CD14-positive monocyte (primary cell): Measurements from ENCODE around the gene RRAS. TPM values are rescaled to one million over a fixed set of nuclear protein-coding genes. Genes with fewer than 3 reads are reported as not detected.

ENCODE experiments used
- DNase-seq, 3 donors: peaks; one replicate each; pipeline ENCODE4 v3.0.0-alpha.2; 2011 to 2022
- H2AFZ ChIP-seq: 2 replicates; pipeline ENCODE4 v1.6.0; 2012; ENCODE audit warnings: mild to moderate bottlenecking, low read depth, low read length, inconsistent platforms; ENCODE audit not compliant: insufficient read depth, poor library complexity, severe bottlenecking
- H3K27ac ChIP-seq, 2 donors: 1 replicate in 1 of 2; 2 replicates in 1 of 2; pipeline ENCODE4 v1.5.1; 2012 to 2013; ENCODE audit warnings: low read length in 2 of 2, control low read depth in 1 of 2, inconsistent platforms in 1 of 2, low read depth in 1 of 2, mild to moderate bottlenecking in 1 of 2
- H3K27me3 ChIP-seq, 2 donors: one replicate each; pipeline versions ENCODE4 v1.6.0 to v1.6.1; 2011 to 2013; ENCODE audit warnings: low read length in 2 of 2; ENCODE audit not compliant: control insufficient read depth in 2 of 2, insufficient read depth in 2 of 2
- H3K36me3 ChIP-seq, 2 donors: replicated peaks in 1 of 2; 1 replicate in 1 of 2; 2 replicates in 1 of 2; pipeline versions ENCODE4 v1.5.1 to v1.6.1; 2012 to 2013; ENCODE audit warnings: low read length in 2 of 2, control low read depth in 1 of 2, inconsistent platforms in 1 of 2, mild to moderate bottlenecking in 1 of 2; ENCODE audit not compliant: insufficient read depth in 2 of 2, control insufficient read depth in 1 of 2
- H3K4me1 ChIP-seq, 2 donors: 1 replicate in 1 of 2; 2 replicates in 1 of 2; pipeline versions ENCODE4 v1.5.1 to v1.6.1; 2012 to 2013; ENCODE audit warnings: low read length in 2 of 2, control low read depth in 1 of 2, inconsistent platforms in 1 of 2, mild to moderate bottlenecking in 1 of 2, moderate library complexity in 1 of 2; ENCODE audit not compliant: insufficient read depth in 2 of 2, control insufficient read depth in 1 of 2
- H3K4me2 ChIP-seq: replicated peaks from 2 replicates; pipeline ENCODE3; 2012; ENCODE audit warnings: low read length, moderate library complexity, mild to moderate bottlenecking; ENCODE audit not compliant: poor library complexity, severe bottlenecking; ENCODE audit errors: extremely low read depth
- H3K4me3 ChIP-seq, 3 experiments: fragments of 200-600 bp in 1 of 3; sonication (generic) in 1 of 3; replicated peaks in 1 of 3; 1 replicate in 2 of 3; 2 replicates in 1 of 3; pipeline ENCODE4 v1.5.1; 2011 to 2013; ENCODE audit warnings: low read length in 3 of 3, mild to moderate bottlenecking in 3 of 3, control low read depth in 2 of 3, low read depth in 2 of 3, inconsistent platforms in 1 of 3, moderate library complexity in 1 of 3
- H3K79me2 ChIP-seq: 2 replicates; pipeline ENCODE4 v1.6.0; 2012; ENCODE audit warnings: mild to moderate bottlenecking, control low read depth, inconsistent platforms, low read length, moderate library complexity; ENCODE audit not compliant: insufficient read depth
- H3K9ac ChIP-seq: 2 replicates; pipeline ENCODE4 v1.6.0; 2017; ENCODE audit warnings: low read length, mild to moderate bottlenecking; ENCODE audit not compliant: insufficient read depth, poor library complexity, severe bottlenecking
- H3K9me3 ChIP-seq, 2 donors: replicated peaks in 1 of 2; 1 replicate in 1 of 2; 2 replicates in 1 of 2; pipeline versions ENCODE4 v1.5.1 to v1.6.1; 2012 to 2013; ENCODE audit warnings: low read length in 2 of 2, control low read depth in 1 of 2; ENCODE audit not compliant: control insufficient read depth in 1 of 2, insufficient read depth in 1 of 2
- H4K20me1 ChIP-seq: 2 replicates; pipeline ENCODE4 v1.6.0; 2012; ENCODE audit warnings: mild to moderate bottlenecking, low read length, control low read depth, moderate library complexity; ENCODE audit not compliant: insufficient read depth
- H3K27ac Mint-ChIP-seq, 7 donors: one replicate each; pipeline ENCODE4 v1.8.0; 2020; ENCODE audit warnings: mild to moderate bottlenecking in 7 of 7, mixed read lengths in 7 of 7, moderate library complexity in 6 of 7, inconsistent platforms in 2 of 7
- H3K27me3 Mint-ChIP-seq, 3 donors: one replicate each; pipeline ENCODE4 v1.8.0; 2021 to 2022; ENCODE audit warnings: low read depth in 3 of 3, mild to moderate bottlenecking in 3 of 3, mixed read lengths in 3 of 3, moderate library complexity in 3 of 3, inconsistent platforms in 1 of 3
- H3K36me3 Mint-ChIP-seq, 2 donors: one replicate each; pipeline ENCODE4 v1.8.0; 2020; ENCODE audit warnings: mixed read lengths in 2 of 2, inconsistent platforms in 1 of 2, mild to moderate bottlenecking in 1 of 2
- H3K4me1 Mint-ChIP-seq: one replicate; pipeline ENCODE4 v1.8.0; 2020; ENCODE audit warnings: mild to moderate bottlenecking, mixed read lengths
- H3K4me3 Mint-ChIP-seq, 2 donors: one replicate each; pipeline ENCODE4 v1.8.0; 2020; ENCODE audit warnings: mild to moderate bottlenecking in 2 of 2, mixed read lengths in 2 of 2, moderate library complexity in 1 of 2
- H3K9me3 Mint-ChIP-seq, 7 donors: one replicate each; pipeline ENCODE4 v1.8.0; 2020 to 2022; ENCODE audit warnings: mixed read lengths in 7 of 7, mild to moderate bottlenecking in 6 of 7, moderate library complexity in 6 of 7, inconsistent platforms in 2 of 7
- WGBS: methylation state at CpG from one replicate; pipeline ENCODE4 v1.1.5; 2013; ENCODE audit warnings: missing lambda C conversion rate; ENCODE audit not compliant: insufficient coverage; 5-methylcytosine and 5-hydroxymethylcytosine counted together
- intact Hi-C, 2 donors: fragments of 100-400 bp; cut with micrococcal nuclease; formaldehyde crosslinking; loops; one replicate each; pipeline versions ENCODE4 v1.15.0 to v1.15.1; 2023
- polyA plus RNA-seq, 3 donors: library from polyadenylated mRNA; depleted of rRNA in 1 of 3; unstranded in 2 of 3; stranded (reverse) in 1 of 3; fragments of 300-500 nt in 2 of 3; fragments of >200 nt in 1 of 3; fragmentation: Illumina TruSeq in 2 of 3; gene quantifications; 1 replicate in 2 of 3; 2 replicates in 1 of 3; pipeline ENCODE4 v1.2.3, GENCODE V29; 2012 to 2021
- TF ChIP-seq, protein P1 (sequence below): fragments of 200-600 bp; IDR thresholded peaks from one replicate; pipeline ENCODE4 v1.8.0; 2022; ENCODE audit warnings: antibody characterized with exemption, mild to moderate bottlenecking

RRAS gene
- polyA plus RNA-seq, 3 donors, result 74.9 to 91.7 (median 80.0) TPM

DNA sequence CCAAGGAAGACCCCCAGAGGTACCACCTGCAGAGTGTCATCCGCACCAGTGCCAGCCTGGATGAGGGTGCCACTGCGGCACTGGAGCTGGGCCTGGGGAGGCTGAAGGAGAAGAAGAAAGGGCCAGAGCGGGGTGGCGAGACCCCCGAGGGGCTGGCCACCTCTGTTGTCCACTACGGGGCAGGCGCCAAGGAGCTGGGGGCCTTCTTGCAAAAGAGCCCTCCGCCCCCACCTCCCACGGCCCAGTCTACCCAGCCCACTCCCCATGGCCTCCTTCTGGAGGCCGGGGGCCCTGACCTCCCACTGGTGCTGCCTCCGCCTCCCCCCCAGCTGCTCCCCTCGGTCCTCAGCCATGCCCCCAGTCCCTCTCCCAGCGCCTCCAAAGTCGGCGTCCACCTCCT is 43.5 kb downstream of the RRAS start:
- peaks cover 70% of the 10 kb centered on the region for H3K79me2 ChIP-seq

DNA sequence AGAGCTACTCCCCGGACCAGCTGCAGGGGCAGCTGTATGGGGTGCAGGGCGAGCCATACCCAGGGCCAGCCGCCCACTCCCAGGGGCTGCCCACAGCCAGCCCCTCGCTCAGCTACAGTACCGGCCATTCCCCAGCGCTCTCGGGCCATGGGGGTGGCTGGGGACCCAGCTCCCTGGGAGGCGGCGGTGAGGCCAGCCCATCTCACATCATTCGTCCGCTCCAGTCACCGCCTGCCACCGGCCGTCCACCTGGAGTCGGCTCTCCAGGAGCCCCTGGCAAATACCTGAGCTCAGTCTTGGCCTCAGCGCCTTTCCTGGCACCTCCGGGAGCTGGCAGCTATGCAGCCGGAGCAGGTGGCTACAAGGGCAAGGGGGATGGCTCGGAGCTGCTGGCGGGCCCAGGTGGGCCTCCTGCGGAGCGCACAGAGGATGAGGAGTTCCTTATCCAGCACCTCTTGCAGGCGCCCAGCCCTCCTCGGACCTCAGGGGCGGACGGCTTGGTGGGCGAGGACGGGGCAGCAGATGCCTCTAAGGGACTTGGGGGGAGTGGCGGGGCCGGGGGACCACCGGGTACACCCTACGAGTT is 44.0 kb downstream of the RRAS start:
- peaks cover 24% of the 10 kb centered on the region for H3K4me1 Mint-ChIP-seq
- no peak overlapping the region for H3K4me3 Mint-ChIP-seq
- 97% methylated on average over 28 of the region's 32 CpGs for WGBS
- Histone ChIP-seq H3K9ac (no peak overlapping the region), H4K20me1 (peaks cover 77% of the 10 kb centered on the region), H3K79me2 (peaks cover 66% of the 10 kb centered on the region), H3K4me2 (no peak overlapping the region), H3K9me3 (no peaks in the 10 kb centered on the region), H3K4me1 (peaks cover 23 to 25% of the 10 kb centered on the region in 2 donors), H3K36me3 (peaks cover 55 to 58% of the 10 kb centered on the region in 2 donors), H2AFZ (no peak overlapping the region), H3K4me3 (no peak overlapping the region), H3K27me3 (no peaks in the 10 kb centered on the region), H3K27ac (no peak overlapping the region)
- H3K36me3 Mint-ChIP-seq, result peaks cover 33 to 54% of the 10 kb centered on the region in 2 donors
- no peak overlapping the region for H3K27ac Mint-ChIP-seq
- H3K9me3 Mint-ChIP-seq, result no peaks in the 10 kb centered on the region
- no peak for DNase-seq
- peaks cover 0 to 5% (median 2%) of the 10 kb centered on the region in 3 donors for H3K27me3 Mint-ChIP-seq
- intact Hi-C loops, result no loop called here
- TF ChIP-seq, protein P1, sequence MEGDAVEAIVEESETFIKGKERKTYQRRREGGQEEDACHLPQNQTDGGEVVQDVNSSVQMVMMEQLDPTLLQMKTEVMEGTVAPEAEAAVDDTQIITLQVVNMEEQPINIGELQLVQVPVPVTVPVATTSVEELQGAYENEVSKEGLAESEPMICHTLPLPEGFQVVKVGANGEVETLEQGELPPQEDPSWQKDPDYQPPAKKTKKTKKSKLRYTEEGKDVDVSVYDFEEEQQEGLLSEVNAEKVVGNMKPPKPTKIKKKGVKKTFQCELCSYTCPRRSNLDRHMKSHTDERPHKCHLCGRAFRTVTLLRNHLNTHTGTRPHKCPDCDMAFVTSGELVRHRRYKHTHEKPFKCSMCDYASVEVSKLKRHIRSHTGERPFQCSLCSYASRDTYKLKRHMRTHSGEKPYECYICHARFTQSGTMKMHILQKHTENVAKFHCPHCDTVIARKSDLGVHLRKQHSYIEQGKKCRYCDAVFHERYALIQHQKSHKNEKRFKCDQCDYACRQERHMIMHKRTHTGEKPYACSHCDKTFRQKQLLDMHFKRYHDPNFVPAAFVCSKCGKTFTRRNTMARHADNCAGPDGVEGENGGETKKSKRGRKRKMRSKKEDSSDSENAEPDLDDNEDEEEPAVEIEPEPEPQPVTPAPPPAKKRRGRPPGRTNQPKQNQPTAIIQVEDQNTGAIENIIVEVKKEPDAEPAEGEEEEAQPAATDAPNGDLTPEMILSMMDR, result no peak

More for the DNA sequence above, 43.5 kb downstream of the RRAS start:
- Histone ChIP-seq H3K9me3 (no peaks in the 10 kb centered on the region), H2AFZ (no peak overlapping the region), H3K4me1 (peaks cover 23 to 25% of the 10 kb centered on the region in 2 donors), H3K4me3 (no peak overlapping the region), H3K4me2 (no peak overlapping the region), H3K9ac (no peak overlapping the region), H3K27me3 (no peaks in the 10 kb centered on the region), H3K36me3 (peaks cover 59 to 63% of the 10 kb centered on the region in 2 donors), H4K20me1 (peaks cover 80% of the 10 kb centered on the region), H3K27ac (no peak overlapping the region)
- TF ChIP-seq, protein P1, result no peak
- Mint-ChIP-seq H3K9me3 (no peaks in the 10 kb centered on the region), H3K36me3 (peaks cover 38 to 59% of the 10 kb centered on the region in 2 donors), H3K27ac (no peak overlapping the region), H3K4me3 (no peak overlapping the region), H3K27me3 (peaks cover 0 to 5% (median 2%) of the 10 kb centered on the region in 3 donors), H3K4me1 (peaks cover 24% of the 10 kb centered on the region)
- intact Hi-C loops, result no loop called here
- no peak for DNase-seq
- WGBS, result 95% methylated on average over 12 of the region's 15 CpGs
